ENCODE data around the gene TEX44. TPM values are rescaled to one million over a fixed set of nuclear protein-coding genes. Genes with fewer than 3 reads are reported as not detected.
"Not testable (repeated sequence)": the region's sequence is repeated elsewhere in the genome, so short reads cannot be mapped to it uniquely, and the experiment has no call there.

The TEX44 gene
- total RNA-seq, 2 experiments from 2014 or later = not detected

GRCh38 chr2:231556496-231556895, 36.2 kb upstream of the TEX44 start:
- H3K27ac Mint-ChIP-seq, ATAC-seq: not testable (repeated sequence)
- intact Hi-C loops (cut with DNase I, micrococcal nuclease) = loop anchor here in 1 of 2 experiments (5.0 kb wide), 1 partner anchor 329 kb away; no protein-coding TSS in a partner anchor

GRCh38 chr2:231556981-231557380, 35.7 kb upstream of the TEX44 start:
- intact Hi-C loops (cut with DNase I, micrococcal nuclease) = loop anchor here in 1 of 2 experiments (5.0 kb wide), 1 partner anchor 330 kb away; no protein-coding TSS in a partner anchor
- ChIA-PET POLR2A (no interaction called here), CTCF (interaction anchor here (0.6 to 2.3 kb wide), 11 partner anchors 10 to 83 kb away, joined by 3 to 18 read pairs (median 3); partner anchors contain the start of gene NMUR1)
- Mint-ChIP-seq H3K27ac (no peak overlapping the region), H3K4me3 (no peak overlapping the region), H3K9me3 (ENCODE audit: low read depth) (peaks cover 11% of the 10 kb centered on the region), H3K4me1 (peaks cover 12% of the 10 kb centered on the region), H3K36me3 (ENCODE audit: low read depth) (peaks cover 7% of the 10 kb centered on the region), H3K27me3 (peaks cover 3% of the 10 kb centered on the region)
- DNase-seq (no peak), ATAC-seq (no peak)

More at GRCh38 chr2:231556496-231556895, 36.2 kb upstream of the TEX44 start:
- CTCF ChIA-PET = interaction anchor here (0.6 to 2.3 kb wide), 13 partner anchors 10 to 634 kb away, joined by 3 to 8 read pairs (median 3); partner anchors contain the start of gene NMUR1
- DNase-seq; POLR2A ChIA-PET; H3K4me3 Mint-ChIP-seq; H3K36me3 Mint-ChIP-seq (ENCODE audit: low read depth); H3K27me3 Mint-ChIP-seq: not testable (repeated sequence)
- peaks cover 12% of the 10 kb centered on the region for H3K4me1 Mint-ChIP-seq
- H3K9me3 Mint-ChIP-seq (ENCODE audit: low read depth) = peaks cover 11% of the 10 kb centered on the region

- H3K4me3 Mint-ChIP-seq = no peak overlapping the region
- DNase-seq = peak; percentile 73
- H3K4me1 Mint-ChIP-seq = peaks cover 12% of the 10 kb centered on the region
- ATAC-seq = peak; percentile 98
- CTCF ChIA-PET = interaction anchor here (0.6 to 2.4 kb wide), 16 partner anchors 11 to 75 kb away, joined by 3 to 18 read pairs (median 4); partner anchors contain the start of gene NMUR1
- H3K27ac Mint-ChIP-seq = no peak overlapping the region
- peaks cover 11% of the 10 kb centered on the region for H3K9me3 Mint-ChIP-seq (ENCODE audit: low read depth)
- intact Hi-C loops (cut with DNase I, micrococcal nuclease) = loop anchor here (1.0 to 5.0 kb wide), 5 partner anchors 27 to 330 kb away; partner anchors contain the start of gene NMUR1 (in 2 of the 2)
- H3K36me3 Mint-ChIP-seq (ENCODE audit: low read depth) = peaks cover 6% of the 10 kb centered on the region
- peaks cover 3% of the 10 kb centered on the region for H3K27me3 Mint-ChIP-seq
- POLR2A ChIA-PET = no interaction called here
Measured at GRCh38 chr2:231557571-231558217, 35.0 kb upstream of the TEX44 start.

- H3K27ac Mint-ChIP-seq = no peak overlapping the region
- H3K4me3 Mint-ChIP-seq = no peak overlapping the region
- no peaks in the 10 kb centered on the region for H3K27me3 Mint-ChIP-seq
- ChIA-PET CTCF (interaction anchor here (0.6 to 7.5 kb wide), 11 partner anchors 11 to 151 kb away, joined by 3 to 60 read pairs (median 4); no protein-coding TSS in a partner anchor), POLR2A (interaction anchor here (0.5 to 0.6 kb wide), 3 partner anchors 35 to 152 kb away, joined by 3 to 5 read pairs (median 3); no protein-coding TSS in a partner anchor)
- peak; percentile 99 for ATAC-seq
- peak; percentile 79 for DNase-seq
- H3K36me3 Mint-ChIP-seq (ENCODE audit: low read depth) = no peaks in the 10 kb centered on the region
- H3K9me3 Mint-ChIP-seq (ENCODE audit: low read depth) = no peaks in the 10 kb centered on the region
- intact Hi-C loops (cut with DNase I, micrococcal nuclease) = loop anchor here (1.0 to 2.0 kb wide), 4 partner anchors 38 to 152 kb away; no protein-coding TSS in a partner anchor
- peaks cover 2% of the 10 kb centered on the region for H3K4me1 Mint-ChIP-seq
Measured at GRCh38 chr2:231563378-231563961, 29.2 kb upstream of the TEX44 start.

GRCh38 chr2:231565887-231566594, 26.6 kb upstream of the TEX44 start:
- Mint-ChIP-seq H3K27me3 (no peaks in the 10 kb centered on the region), H3K36me3 (ENCODE audit: low read depth) (no peaks in the 10 kb centered on the region), H3K9me3 (ENCODE audit: low read depth) (no peaks in the 10 kb centered on the region), H3K4me3 (no peak overlapping the region), H3K27ac (no peak overlapping the region), H3K4me1 (peaks cover 8% of the 10 kb centered on the region)
- DNase-seq (no peak), ATAC-seq (no peak)
- ChIA-PET POLR2A (no interaction called here), CTCF (interaction anchor here (0.6 to 7.5 kb wide), 3 partner anchors 9 to 35 kb away, joined by 3 to 60 read pairs (median 3); no protein-coding TSS in a partner anchor)
- intact Hi-C loops (cut with DNase I, micrococcal nuclease) = no loop called here

GRCh38 chr2:231567159-231567558, 25.5 kb upstream of the TEX44 start:
- H3K9me3 Mint-ChIP-seq (ENCODE audit: low read depth) = no peaks in the 10 kb centered on the region
- CTCF ChIA-PET = interaction anchor here (0.6 to 7.5 kb wide), 2 partner anchors 29 to 34 kb away, joined by 3 to 60 read pairs; no protein-coding TSS in a partner anchor
- no peak overlapping the region for H3K27ac Mint-ChIP-seq
- intact Hi-C loops (cut with DNase I, micrococcal nuclease) = no loop called here
- H3K4me1 Mint-ChIP-seq = peaks cover 8% of the 10 kb centered on the region
- POLR2A ChIA-PET = interaction anchor here (0.6 kb wide), 1 partner anchor 142 kb away, joined by 3 read pairs; no protein-coding TSS in a partner anchor
- H3K4me3 Mint-ChIP-seq = no peak overlapping the region
- peaks cover 2% of the 10 kb centered on the region for H3K27me3 Mint-ChIP-seq
- ATAC-seq (no peak), DNase-seq (no peak)
- no peaks in the 10 kb centered on the region for H3K36me3 Mint-ChIP-seq (ENCODE audit: low read depth)

- H3K27ac Mint-ChIP-seq = no peak overlapping the region
- no peaks in the 10 kb centered on the region for H3K9me3 Mint-ChIP-seq (ENCODE audit: low read depth)
- POLR2A ChIA-PET = interaction anchor here (0.6 to 0.9 kb wide), 2 partner anchors 20 to 33 kb away, joined by 3 read pairs; no protein-coding TSS in a partner anchor
- H3K4me3 Mint-ChIP-seq = no peak overlapping the region
- peaks cover 8% of the 10 kb centered on the region for H3K4me1 Mint-ChIP-seq
- no peak for DNase-seq
- intact Hi-C loops (cut with DNase I, micrococcal nuclease) = no loop called here
- no peaks in the 10 kb centered on the region for H3K36me3 Mint-ChIP-seq (ENCODE audit: low read depth)
- H3K27me3 Mint-ChIP-seq = peaks cover 2% of the 10 kb centered on the region
- CTCF ChIA-PET = interaction anchor here (1.1 to 1.5 kb wide), 6 partner anchors 10 to 109 kb away, joined by 3 to 9 read pairs (median 4); no protein-coding TSS in a partner anchor
- ATAC-seq = no peak
Measured at GRCh38 chr2:231568098-231568784, 24.4 kb upstream of the TEX44 start.

GRCh38 chr2:231568785-231569435, 23.8 kb upstream of the TEX44 start:
- peaks cover 8% of the 10 kb centered on the region for H3K4me1 Mint-ChIP-seq
- POLR2A ChIA-PET = interaction anchor here (0.6 to 0.9 kb wide), 2 partner anchors 20 to 33 kb away, joined by 3 read pairs; no protein-coding TSS in a partner anchor
- no peak overlapping the region for H3K4me3 Mint-ChIP-seq
- no peak overlapping the region for H3K27ac Mint-ChIP-seq
- CTCF ChIA-PET = interaction anchor here (1.1 to 1.5 kb wide), 6 partner anchors 10 to 108 kb away, joined by 3 to 9 read pairs (median 4); no protein-coding TSS in a partner anchor
- no peaks in the 10 kb centered on the region for H3K9me3 Mint-ChIP-seq (ENCODE audit: low read depth)
- peaks cover 2% of the 10 kb centered on the region for H3K27me3 Mint-ChIP-seq
- no peaks in the 10 kb centered on the region for H3K36me3 Mint-ChIP-seq (ENCODE audit: low read depth)
- intact Hi-C loops (cut with DNase I, micrococcal nuclease) = no loop called here
- ATAC-seq (peak; percentile 95), DNase-seq (peak; percentile 59)

GRCh38 chr2:231570915-231571314, 21.7 kb upstream of the TEX44 start:
- intact Hi-C loops (cut with DNase I, micrococcal nuclease); H3K9me3 Mint-ChIP-seq (ENCODE audit: low read depth); H3K36me3 Mint-ChIP-seq (ENCODE audit: low read depth); H3K4me1 Mint-ChIP-seq; H3K4me3 Mint-ChIP-seq; DNase-seq; ATAC-seq; H3K27ac Mint-ChIP-seq; H3K27me3 Mint-ChIP-seq: not testable (repeated sequence)
- ChIA-PET POLR2A (interaction anchor here (0.7 kb wide), 1 partner anchor 351 kb away, joined by 6 read pairs; no protein-coding TSS in a partner anchor), CTCF (interaction anchor here (0.6 kb wide), 1 partner anchor 145 kb away, joined by 3 read pairs; no protein-coding TSS in a partner anchor)

GRCh38 chr2:231571661-231572191, 20.9 kb upstream of the TEX44 start:
- POLR2A ChIA-PET = interaction anchor here (0.7 kb wide), 1 partner anchor 352 kb away, joined by 6 read pairs; no protein-coding TSS in a partner anchor
- CTCF ChIA-PET = interaction anchor here (0.6 to 1.2 kb wide), 3 partner anchors 14 to 144 kb away, joined by 3 read pairs; no protein-coding TSS in a partner anchor
- H3K36me3 Mint-ChIP-seq (ENCODE audit: low read depth) = no peaks in the 10 kb centered on the region
- intact Hi-C loops (cut with DNase I, micrococcal nuclease) = no loop called here
- H3K9me3 Mint-ChIP-seq (ENCODE audit: low read depth) = no peaks in the 10 kb centered on the region
- H3K27me3 Mint-ChIP-seq = peaks cover 2% of the 10 kb centered on the region
- no peak overlapping the region for H3K4me3 Mint-ChIP-seq
- no peak overlapping the region for H3K27ac Mint-ChIP-seq
- no peak for DNase-seq
- H3K4me1 Mint-ChIP-seq = peaks cover 8% of the 10 kb centered on the region
- no peak for ATAC-seq
